PC-3 (cell line): ENCODE measurements around the gene ZNF546. TPM values are rescaled to one million over a fixed set of nuclear protein-coding genes. Genes with fewer than 3 reads are reported as not detected.
"Not testable (repeated sequence)": the region's sequence is repeated elsewhere in the genome, so short reads cannot be mapped to it uniquely, and the experiment has no call there.

Experiments used
- ATAC-seq: fragments of 200-7000 bp; cut with Tn5 transposase; 2 replicates; pipeline ENCODE4 v1.9.1; 2020; ENCODE audit warnings: mild to moderate bottlenecking, moderate library complexity
- BruUV-seq: library from RNA; stranded (reverse); fragments of 400-500 nt; replicated peaks from 2 replicates; lab custom pipeline; 2021; lab: Mats Ljungman, UMichigan
- CTCF ChIA-PET: fragments of 300-600 bp; sonication (Branson Sonifier 250); formaldehyde crosslinking; loops from one replicate; lab custom pipeline; 2022; ENCODE audit warnings: antibody characterized with exemption; lab: Charles Lee
- POLR2A ChIA-PET: fragments of 300-600 bp; sonication (Branson Sonifier 250); formaldehyde crosslinking; loops from one replicate; lab custom pipeline; 2022; ENCODE audit warnings: antibody characterized with exemption; ENCODE audit not compliant: unreplicated experiment; lab: Charles Lee
- DNase-seq: peaks from one replicate; pipeline ENCODE4 v3.0.0-alpha.2; 2015
- H2AFZ ChIP-seq: fragments of 300-600 bp; sonication (generic); 2 replicates; pipeline ENCODE4 v1.6.0; 2016; ENCODE audit warnings: antibody characterized with exemption, low read length
- H3F3A ChIP-seq: fragments of 300-600 bp; sonication (generic); one replicate; pipeline ENCODE4 v1.6.0; 2017; ENCODE audit warnings: antibody characterized with exemption, low read length, control low read depth, mild to moderate bottlenecking; ENCODE audit not compliant: unreplicated experiment
- H3K27ac ChIP-seq: fragments of 300-600 bp; sonication (generic); 2 replicates; pipeline ENCODE4 v1.5.1; 2016; ENCODE audit warnings: mild to moderate bottlenecking, low read length
- H3K27me3 ChIP-seq: fragments of 300-600 bp; sonication (generic); 2 replicates; pipeline ENCODE4 v1.6.1; 2016; ENCODE audit warnings: low read length, mixed read lengths
- H3K36me3 ChIP-seq: fragments of 300-600 bp; sonication (generic); 2 replicates; pipeline ENCODE4 v1.6.1; 2016; ENCODE audit warnings: low read depth, mixed run types, low read length, mixed read lengths
- H3K4me1 ChIP-seq: fragments of 300-600 bp; sonication (generic); 2 replicates; pipeline ENCODE4 v1.5.1; 2016; ENCODE audit warnings: low read length; ENCODE audit not compliant: insufficient read depth
- H3K4me2 ChIP-seq: fragments of 300-600 bp; sonication (generic); 2 replicates; pipeline ENCODE4 v1.6.0; 2016; ENCODE audit warnings: low read length
- H3K4me3 ChIP-seq: fragments of 300-600 bp; sonication (generic); 2 replicates; pipeline ENCODE4 v1.5.1; 2016; ENCODE audit warnings: mild to moderate bottlenecking, low read length, mixed read lengths
- H3K79me2 ChIP-seq: fragments of 300-600 bp; sonication (generic); 2 replicates; pipeline ENCODE4 v1.6.1; 2017; ENCODE audit warnings: low read length, mixed read lengths
- H3K9ac ChIP-seq: fragments of 300-600 bp; sonication (generic); 2 replicates; pipeline ENCODE4 v1.6.0; 2016; ENCODE audit warnings: mild to moderate bottlenecking, low read length
- H3K9me2 ChIP-seq: fragments of 300-600 bp; sonication (generic); replicated peaks from 2 replicates; pipeline ENCODE4 v1.6.1; 2016; ENCODE audit warnings: mixed run types, low read length, mixed read lengths
- H3K9me3 ChIP-seq: fragments of 300-600 bp; sonication (generic); 2 replicates; pipeline ENCODE4 v1.6.1; 2016; ENCODE audit warnings: low read length, mixed read lengths
- H4K20me1 ChIP-seq: fragments of 300-600 bp; sonication (generic); 2 replicates; pipeline ENCODE4 v1.6.1; 2016; ENCODE audit warnings: low read length, mixed read lengths
- EZH2 ChIP-seq: fragments of 300-600 bp; sonication (generic); IDR thresholded peaks from one replicate; pipeline ENCODE4 v1.6.1; 2017; ENCODE audit warnings: antibody characterized with exemption, mild to moderate bottlenecking, low read length; ENCODE audit not compliant: unreplicated experiment
- EZH2phosphoT487 ChIP-seq: fragments of 300-600 bp; sonication (generic); IDR thresholded peaks from 2 replicates; pipeline ENCODE4 v1.6.1; 2018; ENCODE audit warnings: mild to moderate bottlenecking, antibody characterized with exemption, low read length, borderline replicate concordance
- intact Hi-C: fragments of 100-400 bp; cut with micrococcal nuclease; formaldehyde crosslinking; loops from 2 replicates; pipeline ENCODE4 v1.9.0; 2023
- total RNA-seq: library from RNA; depleted of rRNA; stranded (reverse); fragments of >200 nt; gene quantifications from 2 replicates; pipeline ENCODE4 v1.2.3, GENCODE V29; 2014
- TF ChIP-seq, protein P1 (sequence below): fragments of 300-600 bp; sonication (generic); conservative IDR thresholded peaks from 2 replicates; pipeline ENCODE4 v1.5.1; 2017; ENCODE audit warnings: antibody characterized with exemption, low read depth, mild to moderate bottlenecking, low read length

The ZNF546 gene
- total RNA-seq, 1 experiment from 2014 or later, result 2.5 TPM

DNA sequence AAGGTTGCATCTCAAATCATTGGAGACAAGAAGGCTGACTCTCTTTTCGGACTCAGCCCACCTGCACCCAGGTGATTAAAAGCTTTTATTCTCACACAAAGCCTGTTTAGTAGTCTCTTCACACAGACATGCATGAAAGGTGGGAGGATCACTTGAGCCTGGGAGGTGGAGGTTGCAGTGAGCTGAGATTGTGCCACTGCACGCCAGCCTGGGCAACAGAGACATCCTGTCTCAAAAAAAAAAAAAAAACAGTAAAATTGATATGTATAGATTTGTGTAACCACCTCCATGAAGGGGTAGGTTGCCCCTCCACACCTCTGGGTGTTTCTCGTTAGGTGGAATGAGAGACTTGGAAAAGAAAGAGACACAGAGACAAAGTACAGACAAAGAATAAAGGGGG, 37.9 kb upstream of the ZNF546 start:
- H3K9me2 ChIP-seq, CTCF ChIA-PET, H3K4me2 ChIP-seq, ATAC-seq, H4K20me1 ChIP-seq, BruUV-seq, H3F3A ChIP-seq, H3K36me3 ChIP-seq, H3K4me1 ChIP-seq, H3K79me2 ChIP-seq, H3K4me3 ChIP-seq, intact Hi-C loops, H3K9me3 ChIP-seq, H2AFZ ChIP-seq, POLR2A ChIA-PET, DNase-seq, H3K27ac ChIP-seq, H3K27me3 ChIP-seq, H3K9ac ChIP-seq: not testable (repeated sequence)

DNA sequence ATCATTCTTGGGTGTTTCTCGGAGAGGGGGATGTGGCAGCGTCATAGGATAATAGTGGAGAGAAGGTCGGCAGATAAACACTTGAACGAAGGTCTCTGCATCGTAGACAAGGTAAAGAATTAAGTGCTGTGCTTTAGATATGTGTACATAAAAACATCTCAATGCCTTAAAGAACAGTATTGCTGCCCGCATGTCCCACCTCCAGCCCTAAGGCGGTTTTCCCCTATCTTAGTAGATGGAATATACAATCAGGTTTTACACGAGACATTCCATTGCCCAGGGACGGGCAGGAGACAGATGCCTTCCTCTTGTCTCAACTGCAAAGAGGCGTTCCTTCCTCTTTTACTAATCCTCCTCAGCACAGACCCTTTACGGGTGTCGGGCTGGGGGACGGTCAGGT, 37.5 kb upstream of the ZNF546 start:
- H3K27me3 ChIP-seq, BruUV-seq, H3K27ac ChIP-seq, POLR2A ChIA-PET, CTCF ChIA-PET, H3F3A ChIP-seq, H3K9me3 ChIP-seq, H3K9ac ChIP-seq, intact Hi-C loops, H3K4me2 ChIP-seq, H4K20me1 ChIP-seq, H2AFZ ChIP-seq, H3K9me2 ChIP-seq, H3K79me2 ChIP-seq, H3K36me3 ChIP-seq, ATAC-seq, H3K4me3 ChIP-seq, H3K4me1 ChIP-seq, DNase-seq: not testable (repeated sequence)

DNA sequence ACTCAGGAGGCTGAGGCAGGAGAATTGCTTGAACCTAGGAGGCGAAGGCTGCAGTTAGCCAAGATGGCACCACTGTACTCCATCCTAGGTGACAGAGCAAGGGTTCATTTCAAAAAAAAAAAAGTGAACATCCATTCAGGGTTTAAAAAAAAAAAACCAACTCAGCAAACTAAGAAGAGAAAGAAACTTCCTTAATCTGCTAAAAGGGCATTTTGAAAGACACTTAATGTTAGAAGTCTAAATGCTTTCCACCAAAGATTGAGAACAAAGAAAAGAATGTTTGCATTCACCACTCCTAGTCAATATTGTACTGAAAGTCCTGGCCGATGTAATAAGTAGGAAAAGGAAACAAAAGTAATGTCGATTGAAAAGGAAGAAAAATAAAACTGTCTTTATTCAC, 33.0 kb upstream of the ZNF546 start:
- ATAC-seq (no peak), DNase-seq (no peak)
- H3K9me3 ChIP-seq, result no peaks in the 10 kb centered on the region
- no peak overlapping the region for H3K27ac ChIP-seq
- intact Hi-C loops, result no loop called here
- H3F3A ChIP-seq, result no peaks in the 10 kb centered on the region
- no peak overlapping the region for H3K4me3 ChIP-seq
- no peaks in the 10 kb centered on the region for H4K20me1 ChIP-seq
- H3K9me2 ChIP-seq, result no peaks in the 10 kb centered on the region
- no peak overlapping the region for H3K9ac ChIP-seq
- no TSS peak for BruUV-seq
- CTCF ChIA-PET, result no interaction called here
- no peaks in the 10 kb centered on the region for H3K79me2 ChIP-seq
- H3K36me3 ChIP-seq, result no peaks in the 10 kb centered on the region
- H2AFZ ChIP-seq, result no peak overlapping the region
- no peaks in the 10 kb centered on the region for H3K27me3 ChIP-seq
- H3K4me1 ChIP-seq, result no peaks in the 10 kb centered on the region
- TF ChIP-seq, protein P1, sequence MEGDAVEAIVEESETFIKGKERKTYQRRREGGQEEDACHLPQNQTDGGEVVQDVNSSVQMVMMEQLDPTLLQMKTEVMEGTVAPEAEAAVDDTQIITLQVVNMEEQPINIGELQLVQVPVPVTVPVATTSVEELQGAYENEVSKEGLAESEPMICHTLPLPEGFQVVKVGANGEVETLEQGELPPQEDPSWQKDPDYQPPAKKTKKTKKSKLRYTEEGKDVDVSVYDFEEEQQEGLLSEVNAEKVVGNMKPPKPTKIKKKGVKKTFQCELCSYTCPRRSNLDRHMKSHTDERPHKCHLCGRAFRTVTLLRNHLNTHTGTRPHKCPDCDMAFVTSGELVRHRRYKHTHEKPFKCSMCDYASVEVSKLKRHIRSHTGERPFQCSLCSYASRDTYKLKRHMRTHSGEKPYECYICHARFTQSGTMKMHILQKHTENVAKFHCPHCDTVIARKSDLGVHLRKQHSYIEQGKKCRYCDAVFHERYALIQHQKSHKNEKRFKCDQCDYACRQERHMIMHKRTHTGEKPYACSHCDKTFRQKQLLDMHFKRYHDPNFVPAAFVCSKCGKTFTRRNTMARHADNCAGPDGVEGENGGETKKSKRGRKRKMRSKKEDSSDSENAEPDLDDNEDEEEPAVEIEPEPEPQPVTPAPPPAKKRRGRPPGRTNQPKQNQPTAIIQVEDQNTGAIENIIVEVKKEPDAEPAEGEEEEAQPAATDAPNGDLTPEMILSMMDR, result no peak
- TF ChIP-seq EZH2, result no peak
- no peak overlapping the region for H3K4me2 ChIP-seq
- POLR2A ChIA-PET, result no interaction called here

DNA sequence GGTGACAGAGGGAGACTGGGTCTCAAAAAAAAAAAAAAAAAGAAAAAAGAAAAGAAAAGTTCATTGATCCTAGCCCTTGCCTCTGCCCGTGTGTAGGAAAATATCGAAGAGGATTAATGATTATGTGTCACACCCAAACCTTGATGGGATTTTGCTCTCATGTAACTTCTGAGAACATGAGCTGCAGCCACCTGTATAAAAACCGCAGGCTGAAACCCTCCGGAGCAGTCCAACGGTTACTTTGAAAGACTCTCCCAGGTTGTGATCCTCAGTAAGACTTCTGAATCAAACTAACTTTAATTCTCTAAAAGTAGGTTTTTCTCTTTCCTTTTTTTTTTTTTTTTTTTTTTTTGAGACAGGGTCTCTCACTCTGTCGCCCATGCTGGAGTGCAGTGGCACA, 30.2 kb upstream of the ZNF546 start:
- no peaks in the 10 kb centered on the region for H4K20me1 ChIP-seq
- H2AFZ ChIP-seq, result no peak overlapping the region
- no peak overlapping the region for H3K4me3 ChIP-seq
- no peak overlapping the region for H3K27ac ChIP-seq
- TF ChIP-seq, protein P1, result no peak
- no peak for TF ChIP-seq EZH2phosphoT487
- TF ChIP-seq EZH2, result no peak
- intact Hi-C loops, result no loop called here
- no peaks in the 10 kb centered on the region for H3K36me3 ChIP-seq
- no TSS peak for BruUV-seq
- no peaks in the 10 kb centered on the region for H3F3A ChIP-seq
- no peaks in the 10 kb centered on the region for H3K27me3 ChIP-seq
- POLR2A ChIA-PET, result no interaction called here
- H3K4me1 ChIP-seq, result peaks cover 9% of the 10 kb centered on the region; the same call in 1 of the 2 replicates
- DNase-seq (no peak), ATAC-seq (no peak)
- H3K9me2 ChIP-seq, result no peaks in the 10 kb centered on the region
- H3K9me3 ChIP-seq, result no peaks in the 10 kb centered on the region
- no peak overlapping the region for H3K4me2 ChIP-seq
- H3K9ac ChIP-seq, result no peak overlapping the region
- CTCF ChIA-PET, result no interaction called here
- H3K79me2 ChIP-seq, result peaks cover 20% of the 10 kb centered on the region
